Natural killer cell (primary cell): ENCODE measurements around the gene KCNA1. TPM values are rescaled to one million over a fixed set of nuclear protein-coding genes. Genes with fewer than 3 reads are reported as not detected.

Experiments used
- ATAC-seq, 3 donors: fragments of 150-1000 bp in 2 of 3; fragments of 200-7000 bp in 1 of 3; cut with Tn5 transposase; 1 replicate in 1 of 3; 2 replicates in 2 of 3; pipeline ENCODE4 v1.10.0; 2021; ENCODE audit warnings: mild to moderate bottlenecking in 2 of 3, moderate library complexity in 2 of 3
- DNase-seq, 2 donors: peaks; one replicate each; pipeline versions ENCODE4 v3.0.0 to v3.0.0-alpha.2; 2013 to 2021; ENCODE audit warnings: mixed read lengths in 1 of 2
- H3K27ac ChIP-seq: one replicate; pipeline ENCODE4 v1.5.1; 2013; ENCODE audit warnings: mild to moderate bottlenecking, low read length
- H3K27me3 ChIP-seq: one replicate; pipeline ENCODE4 v1.6.1; 2013; ENCODE audit warnings: low read length; ENCODE audit not compliant: control insufficient read depth, insufficient read depth
- H3K36me3 ChIP-seq: one replicate; pipeline ENCODE4 v1.6.1; 2013; ENCODE audit warnings: low read length; ENCODE audit not compliant: control insufficient read depth, insufficient read depth
- H3K4me1 ChIP-seq: one replicate; pipeline ENCODE4 v1.6.1; 2013; ENCODE audit warnings: low read length; ENCODE audit not compliant: control insufficient read depth, insufficient read depth
- H3K4me3 ChIP-seq: one replicate; pipeline ENCODE4 v1.5.1; 2013; ENCODE audit warnings: low read length
- H3K9me3 ChIP-seq: one replicate; pipeline ENCODE4 v1.6.1; 2013; ENCODE audit warnings: low read length; ENCODE audit not compliant: control insufficient read depth, insufficient read depth
- H3K27ac Mint-ChIP-seq, 2 donors: one replicate each; pipeline ENCODE4 v1.8.0; 2022; ENCODE audit warnings: mild to moderate bottlenecking in 2 of 2, mixed read lengths in 2 of 2, moderate library complexity in 1 of 2
- H3K27me3 Mint-ChIP-seq, 2 donors: one replicate each; pipeline ENCODE4 v1.8.0; 2022; ENCODE audit warnings: low read depth in 2 of 2, mixed read lengths in 2 of 2
- H3K36me3 Mint-ChIP-seq: one replicate; pipeline ENCODE4 v1.8.0; 2022; ENCODE audit warnings: mixed read lengths
- H3K4me1 Mint-ChIP-seq, 2 donors: one replicate each; pipeline ENCODE4 v1.8.0; 2022; ENCODE audit warnings: mixed read lengths in 2 of 2
- H3K4me3 Mint-ChIP-seq: one replicate; pipeline ENCODE4 v1.8.0; 2022; ENCODE audit warnings: mild to moderate bottlenecking, moderate library complexity, mixed read lengths
- H3K9me3 Mint-ChIP-seq, 2 donors: one replicate each; pipeline ENCODE4 v1.8.0; 2022; ENCODE audit warnings: mixed read lengths in 2 of 2
- WGBS: methylation state at CpG from one replicate; pipeline ENCODE4 v1.1.7; 2013; ENCODE audit warnings: missing lambda C conversion rate; ENCODE audit not compliant: insufficient coverage; 5-methylcytosine and 5-hydroxymethylcytosine counted together
- intact Hi-C: fragments of 100-400 bp; cut with micrococcal nuclease; formaldehyde crosslinking; loops from one replicate; pipeline ENCODE4 v1.14.2; 2022
- total RNA-seq, 4 donors: library from RNA; stranded (reverse); fragments of 120-200 nt in 1 of 4; gene quantifications; one replicate each; pipeline versions ENCODE4 v1.2.3 to v1.2.4, GENCODE V29; 2013 to 2022
- TF ChIP-seq, protein P1 (sequence below): fragments of 200-600 bp; IDR thresholded peaks from one replicate; pipeline ENCODE4 v1.8.0; 2022; ENCODE audit warnings: antibody characterized with exemption

The KCNA1 gene
- total RNA-seq, 3 donors from 2014 or later (not counting 1 experiment from before 2014, with no cell fraction given), result not detected

DNA sequence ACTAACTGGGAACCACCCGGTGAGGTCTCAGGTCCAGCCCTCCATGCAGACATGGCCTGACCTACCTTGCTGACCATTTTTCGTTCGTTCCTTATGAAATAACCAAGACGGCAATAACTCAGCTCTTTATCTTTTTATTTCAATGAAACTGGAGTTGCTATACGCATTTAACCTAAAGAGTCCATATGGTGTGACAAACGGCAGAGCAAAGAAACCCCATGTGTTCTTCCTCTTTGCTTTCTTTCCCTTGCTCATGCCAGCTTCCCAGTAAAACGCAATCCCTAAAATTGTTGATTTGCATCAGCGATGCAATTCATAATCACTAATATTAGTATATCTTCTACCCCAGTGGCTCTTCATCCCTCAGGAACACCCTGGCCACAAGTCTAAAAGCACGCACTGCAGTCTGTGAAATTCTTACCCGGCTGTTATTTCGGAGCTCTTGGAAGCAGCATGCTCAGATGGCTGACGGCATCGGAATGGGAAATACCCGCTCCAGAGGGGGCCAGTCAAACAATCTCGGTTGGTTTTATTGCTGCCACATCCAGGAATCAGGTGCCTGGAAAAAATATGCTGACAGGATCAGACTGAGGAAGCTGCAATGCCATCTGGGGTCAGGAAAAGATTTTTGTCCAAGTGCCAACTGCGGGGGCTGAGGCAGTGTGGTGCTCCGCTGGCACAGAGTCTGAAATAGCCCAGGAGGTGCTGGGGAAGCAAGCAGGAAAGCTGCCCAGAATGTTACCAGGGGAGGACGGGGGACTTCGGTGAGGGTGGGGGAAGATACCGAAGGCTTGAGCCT is 28.2 kb upstream of the KCNA1 start:
- peaks cover 15 to 36% of the 10 kb centered on the region in 2 donors for H3K27me3 Mint-ChIP-seq
- Histone ChIP-seq H3K4me3 (no peak overlapping the region), H3K27ac (no peak overlapping the region), H3K9me3 (peaks cover 4% of the 10 kb centered on the region), H3K4me1 (no peaks in the 10 kb centered on the region), H3K27me3 (no peaks in the 10 kb centered on the region), H3K36me3 (no peaks in the 10 kb centered on the region)
- no peaks in the 10 kb centered on the region for H3K36me3 Mint-ChIP-seq
- no peak for DNase-seq
- ATAC-seq, result no peak
- no peaks in the 10 kb centered on the region for H3K9me3 Mint-ChIP-seq
- no peak overlapping the region for H3K4me3 Mint-ChIP-seq
- intact Hi-C loops, result no loop called here
- no peak overlapping the region for H3K27ac Mint-ChIP-seq
- 85% methylated on average over 20 of the region's 20 CpGs for WGBS
- H3K4me1 Mint-ChIP-seq, result no peaks in the 10 kb centered on the region
- TF ChIP-seq, protein P1, sequence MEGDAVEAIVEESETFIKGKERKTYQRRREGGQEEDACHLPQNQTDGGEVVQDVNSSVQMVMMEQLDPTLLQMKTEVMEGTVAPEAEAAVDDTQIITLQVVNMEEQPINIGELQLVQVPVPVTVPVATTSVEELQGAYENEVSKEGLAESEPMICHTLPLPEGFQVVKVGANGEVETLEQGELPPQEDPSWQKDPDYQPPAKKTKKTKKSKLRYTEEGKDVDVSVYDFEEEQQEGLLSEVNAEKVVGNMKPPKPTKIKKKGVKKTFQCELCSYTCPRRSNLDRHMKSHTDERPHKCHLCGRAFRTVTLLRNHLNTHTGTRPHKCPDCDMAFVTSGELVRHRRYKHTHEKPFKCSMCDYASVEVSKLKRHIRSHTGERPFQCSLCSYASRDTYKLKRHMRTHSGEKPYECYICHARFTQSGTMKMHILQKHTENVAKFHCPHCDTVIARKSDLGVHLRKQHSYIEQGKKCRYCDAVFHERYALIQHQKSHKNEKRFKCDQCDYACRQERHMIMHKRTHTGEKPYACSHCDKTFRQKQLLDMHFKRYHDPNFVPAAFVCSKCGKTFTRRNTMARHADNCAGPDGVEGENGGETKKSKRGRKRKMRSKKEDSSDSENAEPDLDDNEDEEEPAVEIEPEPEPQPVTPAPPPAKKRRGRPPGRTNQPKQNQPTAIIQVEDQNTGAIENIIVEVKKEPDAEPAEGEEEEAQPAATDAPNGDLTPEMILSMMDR, result no peak

DNA sequence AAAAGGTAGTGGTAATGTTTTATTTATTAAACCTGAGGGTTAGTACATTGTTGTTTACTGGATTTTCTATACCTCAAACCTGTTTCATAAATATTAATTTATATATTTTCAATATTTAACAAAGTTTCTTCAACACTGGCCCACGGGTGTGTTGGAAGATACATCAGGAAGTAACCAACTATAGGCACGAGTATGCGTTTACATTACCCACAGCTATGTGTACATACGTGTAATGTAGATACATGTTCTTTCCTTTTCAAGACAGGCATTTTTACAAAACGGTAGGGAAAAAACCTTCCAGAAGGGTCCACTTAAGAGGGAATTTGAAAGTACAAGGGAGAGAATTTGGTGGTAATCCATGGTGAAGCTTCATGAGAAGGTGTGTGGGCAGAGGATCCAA is 17.8 kb upstream of the KCNA1 start:
- intact Hi-C loops, result no loop called here
- Mint-ChIP-seq H3K36me3 (no peaks in the 10 kb centered on the region), H3K4me1 (no peaks in the 10 kb centered on the region), H3K4me3 (no peak overlapping the region), H3K27ac (no peak overlapping the region), H3K9me3 (no peaks in the 10 kb centered on the region), H3K27me3 (peaks cover 23 to 43% of the 10 kb centered on the region in 2 donors)
- Histone ChIP-seq H3K36me3 (no peaks in the 10 kb centered on the region), H3K4me1 (no peaks in the 10 kb centered on the region), H3K4me3 (no peak overlapping the region), H3K27ac (no peak overlapping the region), H3K27me3 (peaks cover 2% of the 10 kb centered on the region), H3K9me3 (no peaks in the 10 kb centered on the region)
- WGBS, result 93% methylated on average over 5 of the region's 5 CpGs
- no peak for ATAC-seq
- DNase-seq, result no peak
- TF ChIP-seq, protein P1, result no peak

DNA sequence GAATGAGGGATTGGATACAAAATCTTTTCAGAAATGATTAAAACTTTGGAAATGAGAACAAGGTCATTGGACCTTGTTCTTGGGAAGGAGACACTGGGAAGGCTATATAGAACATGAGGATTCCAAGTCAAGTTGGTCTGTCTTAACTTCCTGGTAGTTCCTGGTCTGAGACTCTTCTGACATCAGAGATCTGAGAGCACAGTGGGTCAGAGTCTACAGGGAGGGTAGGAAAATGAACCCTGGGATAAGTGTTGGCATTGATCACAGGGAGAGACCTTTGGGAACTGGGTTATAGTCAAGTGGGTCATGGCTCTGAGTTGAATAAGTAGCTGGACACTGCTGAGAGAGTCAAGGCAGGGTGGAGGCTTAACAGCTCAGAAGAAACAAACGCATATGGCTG is 17.3 kb upstream of the KCNA1 start:
- H3K36me3 Mint-ChIP-seq, result no peaks in the 10 kb centered on the region
- intact Hi-C loops, result no loop called here
- ATAC-seq, result no peak
- Histone ChIP-seq H3K9me3 (no peaks in the 10 kb centered on the region), H3K4me3 (no peak overlapping the region), H3K36me3 (no peaks in the 10 kb centered on the region), H3K27ac (no peak overlapping the region), H3K27me3 (peaks cover 2% of the 10 kb centered on the region), H3K4me1 (no peaks in the 10 kb centered on the region)
- no peaks in the 10 kb centered on the region for H3K9me3 Mint-ChIP-seq
- TF ChIP-seq, protein P1, result no peak
- no peak overlapping the region for H3K27ac Mint-ChIP-seq
- H3K4me1 Mint-ChIP-seq, result no peaks in the 10 kb centered on the region
- peaks cover 21 to 38% of the 10 kb centered on the region in 2 donors for H3K27me3 Mint-ChIP-seq
- 100% methylated on average over 1 of the region's 1 CpG for WGBS
- no peak overlapping the region for H3K4me3 Mint-ChIP-seq
- DNase-seq, result no peak

DNA sequence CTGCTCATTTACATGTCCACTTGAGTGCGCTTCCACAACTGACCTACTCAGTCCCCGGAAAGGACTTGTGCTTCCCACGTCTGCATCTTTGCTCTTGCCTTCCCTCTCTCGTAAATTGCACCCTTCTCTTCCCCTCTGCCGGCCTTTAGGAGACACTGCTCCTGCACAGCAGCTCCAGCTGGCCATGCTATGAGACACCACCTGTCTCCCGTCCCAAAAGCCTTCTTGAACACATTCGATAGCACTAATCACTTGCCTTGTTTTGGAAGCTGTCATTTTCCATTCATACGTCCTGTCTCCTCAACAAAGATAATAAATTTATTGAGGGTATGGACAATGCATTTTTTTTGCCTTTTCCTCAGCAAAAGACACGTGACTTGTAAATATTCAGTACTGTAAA is 15.7 kb upstream of the KCNA1 start:
- H3K4me3 Mint-ChIP-seq, result no peak overlapping the region
- intact Hi-C loops, result no loop called here
- WGBS, result 83% methylated on average over 8 of the region's 9 CpGs

More for the DNA sequence above, 15.7 kb upstream of the KCNA1 start:
- peaks cover 17 to 31% of the 10 kb centered on the region in 2 donors for H3K27me3 Mint-ChIP-seq
- no peaks in the 10 kb centered on the region for H3K36me3 Mint-ChIP-seq
- Histone ChIP-seq H3K27me3 (no peaks in the 10 kb centered on the region), H3K27ac (no peak overlapping the region), H3K4me1 (no peaks in the 10 kb centered on the region), H3K4me3 (no peak overlapping the region), H3K9me3 (no peaks in the 10 kb centered on the region), H3K36me3 (no peaks in the 10 kb centered on the region)
- no peak for ATAC-seq
- no peaks in the 10 kb centered on the region for H3K9me3 Mint-ChIP-seq
- no peaks in the 10 kb centered on the region for H3K4me1 Mint-ChIP-seq
- H3K27ac Mint-ChIP-seq, result no peak overlapping the region
- TF ChIP-seq, protein P1, result no peak
- DNase-seq, result no peak
